Adrenal gland (tissue), 12 donors: Measurements from ENCODE around the gene IL31RA. TPM values are rescaled to one million over a fixed set of nuclear protein-coding genes. Genes with fewer than 3 reads are reported as not detected.
A peak's percentile ranks its signal among the peaks of the same experiment; 100 is the strongest.

Experiments used
- DNase-seq, 7 donors: peaks; one replicate each; pipeline ENCODE4 v3.0.0-alpha.2; 2019 to 2020
- H3K27ac ChIP-seq, 5 donors: fragments of 200-600 bp; sonication (generic) in 4 of 5; 1 replicate in 3 of 5; 2 replicates in 2 of 5; pipeline versions ENCODE4 v1.5.1 to v1.8.0; 2016 to 2020; ENCODE audit warnings: mild to moderate bottlenecking in 1 of 5
- H3K27me3 ChIP-seq: fragments of 200-600 bp; 2 replicates; pipeline ENCODE4 v1.8.0; 2021
- H3K36me3 ChIP-seq, 2 donors: fragments of 200-600 bp; replicated peaks in 1 of 2; 1 replicate in 1 of 2; 2 replicates in 1 of 2; pipeline versions ENCODE4 v1.5.1 to v1.8.0; 2018 to 2022
- H3K4me1 ChIP-seq, 2 donors: fragments of 200-600 bp; replicated peaks in 1 of 2; 1 replicate in 1 of 2; 2 replicates in 1 of 2; pipeline versions ENCODE4 v1.5.1 to v1.8.0; 2018 to 2021
- H3K4me3 ChIP-seq, 4 donors: fragments of 200-600 bp; sonication (generic) in 3 of 4; one replicate each; pipeline ENCODE4 v1.5.1; 2016 to 2018
- H3K9me3 ChIP-seq, 3 donors: fragments of 200-600 bp; sonication (generic) in 1 of 3; replicated peaks in 1 of 3; 1 replicate in 2 of 3; 2 replicates in 1 of 3; pipeline versions ENCODE4 v1.5.1 to v1.8.0; 2016 to 2021
- CTCF ChIP-seq, 6 experiments: fragments of 450-650 bp in 4 of 6; fragments of 200-600 bp in 2 of 6; sonication (generic) in 1 of 6; IDR thresholded peaks; 1 replicate in 5 of 6; 2 replicates in 1 of 6; pipeline versions ENCODE4 v1.5.1 to v1.8.0; 2016 to 2021; ENCODE audit warnings: antibody characterized with exemption in 6 of 6, mild to moderate bottlenecking in 2 of 6, moderate library complexity in 1 of 6
- POLR2A ChIP-seq, 2 donors: fragments of 450-650 bp; IDR thresholded peaks; one replicate each; pipeline ENCODE4 v1.6.1; 2017; ENCODE audit warnings: antibody characterized with exemption in 2 of 2, mild to moderate bottlenecking in 2 of 2, moderate library complexity in 1 of 2
- WGBS, 4 donors: extraction: QIAGEN DNeasy Blood & Tissue Kit in 2 of 4; methylation state at CpG; one replicate each; pipeline versions ENCODE4 v1.1.5 to v1.1.7; 2013 to 2017; 5-methylcytosine and 5-hydroxymethylcytosine counted together
- intact Hi-C, 2 donors: fragments of 100-400 bp; cut with DNase I; formaldehyde crosslinking; loops; one replicate each; pipeline versions ENCODE4 v1.14.1 to v1.15.0; 2022 to 2023
- polyA plus RNA-seq, 3 donors: library from polyadenylated mRNA; stranded (reverse); fragments of 200-250 nt in 2 of 3; fragments of 350-450 nt in 1 of 3; fragmentation: Illumina TruSeq in 1 of 3; extraction: RNeasy Lipid Tissue Mini Kit (QIAGEN cat#74804) in 1 of 3; gene quantifications; one replicate each; pipeline ENCODE4 v1.2.3, GENCODE V29; 2013 to 2014
- total RNA-seq, 9 donors: library from RNA; depleted of rRNA in 4 of 9; stranded (reverse); fragments of >200 nt in 4 of 9; fragments of 120-200 nt in 1 of 9; fragmentation: NEBNext Ultra II Directional in 1 of 9; extraction: Animal tissue kit (Norgen Biotek cat#: 25700) in 1 of 9; gene quantifications; one replicate each; pipeline versions ENCODE4 v1.1.0 to v1.2.4, GENCODE V29; 2013 to 2023
- donor health status: healthy with polysubstance abuse.
- donor health status: Bipolar disorder and iron deficiency.
- donor health status: DM: yes; HTN: yes; CAD: no.
- donor health status: DM: no; HTN: no; CAD: no.
- donor health status: DM: no; HTN: no; CAD: no.
- donor health status: DM: yes; HTN: yes; CAD: no.

IL31RA gene
- total and polyA plus RNA-seq, 12 donors = 0.05 to 0.61 TPM; not detected in 10

GRCh38 chr5:55866485-55866884 lies 15.3 kb downstream of the IL31RA start:
- Histone ChIP-seq H3K36me3 (no peaks in the 10 kb centered on the region), H3K4me1 (peaks cover 0 to 6% of the 10 kb centered on the region in 2 donors), H3K9me3 (no peaks in the 10 kb centered on the region), H3K27me3 (peaks cover 1% of the 10 kb centered on the region), H3K4me3 (no peak overlapping the region), H3K27ac (no peak overlapping the region)
- TF ChIP-seq POLR2A (IDR thresholded peaks at IDR 0.05) (no peak), CTCF (IDR thresholded peaks at IDR 0.05) (no peak)
- DNase-seq = no peak
- intact Hi-C loops = no loop called here
- whole genome bisulfite sequencing, 4 donors = 70 to 86% (median 81%) methylated on average over 4 to 8 of the region's 8 CpGs

GRCh38 chr5:55866934-55867333 lies 15.8 kb downstream of the IL31RA start:
- Histone ChIP-seq H3K36me3 (no peaks in the 10 kb centered on the region), H3K4me1 (peaks cover 0 to 6% of the 10 kb centered on the region in 2 donors), H3K27me3 (no peaks in the 10 kb centered on the region), H3K27ac (no peak overlapping the region), H3K4me3 (no peak overlapping the region), H3K9me3 (no peaks in the 10 kb centered on the region)
- intact Hi-C loops = no loop called here
- DNase-seq = no peak
- WGBS, 4 donors = 47 to 73% (median 60%) methylated on average over 2 to 5 of the region's 5 CpGs
- TF ChIP-seq POLR2A (IDR thresholded peaks at IDR 0.05) = no peak
- TF ChIP-seq CTCF (IDR thresholded peaks at IDR 0.05) = no peak

GRCh38 chr5:55868846-55869245 lies 17.7 kb downstream of the IL31RA start:
- intact Hi-C loops = no loop called here
- peak; percentile 58 to 87 (median 77) for DNase-seq
- WGBS, 4 donors = 0 to 30% (median 5%) methylated on average over 1 of the region's 1 CpG
- Histone ChIP-seq H3K9me3 (no peaks in the 10 kb centered on the region), H3K36me3 (no peaks in the 10 kb centered on the region), H3K27ac (peak overlapping the region in 2 of 5 donors; percentile 7 to 54), H3K27me3 (no peaks in the 10 kb centered on the region), H3K4me1 (peaks cover 0 to 6% of the 10 kb centered on the region in 2 donors), H3K4me3 (no peak overlapping the region)
- TF ChIP-seq POLR2A (IDR thresholded peaks at IDR 0.05) = no peak
- TF ChIP-seq CTCF (IDR thresholded peaks at IDR 0.05) = no peak

GRCh38 chr5:55869847-55870246 lies 18.7 kb downstream of the IL31RA start:
- H3K4me3 ChIP-seq = no peak overlapping the region
- 90 to 94% (median 92%) methylated on average over 4 of the region's 4 CpGs for WGBS, 4 donors
- DNase-seq = no peak
- H3K4me1 ChIP-seq = peaks cover 0 to 6% of the 10 kb centered on the region in 2 donors
- TF ChIP-seq POLR2A (IDR thresholded peaks at IDR 0.05) = no peak
- TF ChIP-seq CTCF (IDR thresholded peaks at IDR 0.05) = no peak
- no peaks in the 10 kb centered on the region for H3K36me3 ChIP-seq
- no peaks in the 10 kb centered on the region for H3K9me3 ChIP-seq
- H3K27ac ChIP-seq = no peak overlapping the region
- H3K27me3 ChIP-seq = no peaks in the 10 kb centered on the region
- intact Hi-C loops = no loop called here
